Stimulated activated CD8-positive, alpha-beta memory T cell treated with anti-CD3 and anti-CD28 coated beads, Interleukin-7, amount 100 ng/mL, for 1 hour (primary cell): ENCODE data around the gene LNPK.
"Not testable (repeated sequence)": the region's sequence is repeated elsewhere in the genome, so short reads cannot be mapped to it uniquely, and the experiment has no call there.

Experiments used
- DNase-seq, 2 donors: peaks; one replicate each; pipeline ENCODE4 v3.0.0-alpha.2; 2020; ENCODE audit warnings: low read depth in 2 of 2

The LNPK gene

GRCh38 chr2:175903384-175903936 is 98.6 kb downstream of the LNPK start:
- no peak for DNase-seq

DNA sequence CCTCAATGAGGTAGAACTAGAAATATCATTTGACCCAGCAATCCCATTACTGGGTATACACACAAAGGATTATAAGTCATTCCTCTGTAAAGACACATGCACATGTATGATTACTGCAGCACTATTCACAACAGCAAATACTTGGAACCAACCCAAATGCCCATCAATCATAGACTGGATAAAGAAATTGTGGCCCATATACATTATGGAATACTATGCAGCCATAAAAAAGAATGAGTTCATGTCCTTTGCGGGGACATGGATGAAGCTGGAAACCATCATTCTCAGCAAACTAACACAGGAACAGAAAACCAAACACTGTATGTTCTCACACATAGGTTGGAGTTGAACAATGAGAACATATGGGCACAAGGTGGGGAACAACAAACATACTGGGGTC is 106.1 kb downstream of the LNPK start:
- DNase-seq, result not testable (repeated sequence)

DNA sequence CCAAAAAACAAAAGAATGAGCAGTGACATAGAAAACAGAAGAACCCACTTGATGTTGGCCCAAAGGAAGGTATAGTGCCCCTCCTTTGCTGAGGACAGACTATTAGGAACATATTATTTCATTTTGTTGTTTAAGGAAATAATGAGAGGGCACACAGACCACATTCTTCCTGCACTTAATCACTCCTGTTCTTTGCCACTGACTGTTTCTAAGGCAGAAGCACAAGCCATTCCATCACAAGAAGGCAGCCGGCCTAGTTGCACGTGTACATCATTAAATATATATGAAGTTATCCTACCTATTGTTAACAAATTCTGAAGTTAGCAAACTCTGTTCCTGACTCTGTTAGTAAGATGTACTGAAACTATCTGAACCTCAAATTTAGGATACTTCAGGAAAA is 110.0 kb downstream of the LNPK start:
- DNase-seq, result no peak

DNA sequence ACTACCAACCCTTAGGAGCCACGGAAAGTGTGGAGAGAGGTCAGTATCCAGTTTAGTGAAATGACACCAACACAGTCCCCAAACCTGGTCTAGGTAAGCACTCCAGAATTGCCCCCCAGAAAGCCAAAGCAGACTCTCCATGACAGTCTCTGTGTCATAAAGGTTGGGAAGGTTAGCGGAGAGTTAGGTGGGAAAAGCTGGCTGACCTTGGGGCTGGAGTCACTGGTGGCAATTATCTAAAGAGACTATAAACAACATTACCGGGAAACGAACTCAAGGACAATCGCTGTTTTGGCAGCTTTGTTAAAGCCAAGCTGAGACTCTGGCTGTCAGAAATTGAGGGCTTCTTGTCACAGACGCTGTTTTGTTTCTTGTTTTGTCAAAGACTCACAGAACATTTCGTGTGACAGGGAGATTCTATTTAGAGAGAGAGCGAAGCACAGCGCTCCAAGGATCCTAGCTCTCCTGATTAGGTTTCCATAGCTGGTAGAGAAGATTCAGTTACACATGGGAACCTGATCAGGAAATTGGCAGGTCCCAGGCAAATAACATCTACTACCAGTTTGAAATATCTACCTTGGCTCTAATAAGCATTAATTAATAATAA is 111.3 kb downstream of the LNPK start:
- DNase-seq, result no peak

- no peak for DNase-seq
These were observed 112.3 kb downstream of the LNPK start for GRCh38 chr2:175889701-175890302.

DNA sequence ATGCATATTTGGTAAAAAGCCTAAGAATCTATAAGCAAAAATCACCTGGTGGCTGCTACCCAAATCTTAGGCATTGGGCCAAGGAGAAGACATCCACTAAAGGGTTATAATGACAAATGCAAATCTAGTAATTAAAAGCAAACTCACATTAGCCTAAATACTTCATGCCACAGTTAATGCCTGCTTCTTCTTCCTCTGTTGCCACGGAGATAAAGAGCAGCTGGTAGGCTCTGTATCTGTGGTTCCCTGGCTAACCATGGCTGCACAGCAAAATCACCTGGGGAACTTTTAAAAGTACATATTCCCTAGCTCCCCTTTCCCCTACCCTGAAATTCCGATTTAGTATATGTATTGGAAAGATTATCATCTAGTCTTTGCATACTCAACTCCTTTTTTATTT is 114.3 kb downstream of the LNPK start:
- DNase-seq, result no peak

DNA sequence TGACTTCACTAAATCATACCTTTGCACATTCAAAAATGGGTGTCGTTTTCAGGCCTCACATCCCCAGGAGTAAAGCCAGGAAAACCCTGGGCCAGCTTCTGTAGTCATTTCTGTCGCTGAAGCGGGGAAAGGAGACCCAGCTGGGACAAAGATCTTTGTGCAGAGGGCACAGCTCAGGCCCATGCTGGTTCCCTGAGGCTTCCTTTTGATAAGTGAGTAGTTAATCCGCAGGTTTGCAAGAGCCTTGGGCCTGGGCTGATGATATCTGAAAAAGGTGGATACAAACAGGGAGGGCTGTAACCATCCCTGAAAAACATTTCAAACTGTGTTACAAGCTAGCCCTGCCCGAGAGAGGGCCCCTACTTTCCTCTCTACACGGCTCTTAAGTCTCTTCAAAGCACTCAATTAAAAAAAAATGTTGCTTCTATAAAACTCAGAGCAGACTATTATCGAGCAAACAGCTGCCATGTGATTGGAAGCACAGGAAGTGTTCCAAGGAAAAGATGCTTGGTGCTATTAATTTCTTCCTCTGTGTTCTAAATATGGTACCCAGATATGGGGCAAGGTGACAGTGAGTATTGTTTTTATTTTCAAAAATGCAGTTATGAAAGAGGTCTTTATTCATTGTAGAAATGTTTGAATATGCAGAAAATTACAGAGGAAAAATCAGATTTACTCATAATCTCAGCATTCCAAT is 117.2 kb downstream of the LNPK start:
- DNase-seq, result no peak

DNA sequence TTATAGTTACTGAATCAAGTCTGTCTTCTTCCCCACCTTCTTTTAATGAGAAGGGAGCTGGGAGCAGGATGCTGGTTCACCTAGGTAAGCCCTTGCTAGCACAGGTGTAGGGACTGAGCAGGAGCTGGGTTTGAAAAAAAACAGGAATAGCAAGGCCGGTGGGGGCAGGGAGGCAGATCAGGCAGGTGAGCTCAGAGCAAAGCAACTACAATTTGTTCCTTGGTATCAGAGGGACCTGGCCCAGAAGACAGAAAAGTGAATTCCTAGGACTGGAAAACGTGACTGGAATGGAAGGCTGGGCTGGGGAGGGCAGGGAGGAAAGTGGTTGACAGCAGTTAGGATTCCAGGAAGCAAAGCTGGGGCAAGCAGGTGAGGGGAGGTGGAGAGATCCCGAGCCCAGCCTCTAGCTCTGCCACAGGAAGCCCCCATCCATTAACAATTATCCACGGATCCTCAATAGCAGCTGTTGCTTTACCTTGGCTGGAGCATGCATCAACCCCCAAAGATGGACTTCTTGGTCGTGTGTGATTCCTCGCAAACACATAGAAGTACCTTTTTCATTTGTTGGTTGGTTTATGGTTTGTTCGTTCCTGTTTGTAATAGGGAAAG is 118.4 kb downstream of the LNPK start:
- no peak for DNase-seq

DNA sequence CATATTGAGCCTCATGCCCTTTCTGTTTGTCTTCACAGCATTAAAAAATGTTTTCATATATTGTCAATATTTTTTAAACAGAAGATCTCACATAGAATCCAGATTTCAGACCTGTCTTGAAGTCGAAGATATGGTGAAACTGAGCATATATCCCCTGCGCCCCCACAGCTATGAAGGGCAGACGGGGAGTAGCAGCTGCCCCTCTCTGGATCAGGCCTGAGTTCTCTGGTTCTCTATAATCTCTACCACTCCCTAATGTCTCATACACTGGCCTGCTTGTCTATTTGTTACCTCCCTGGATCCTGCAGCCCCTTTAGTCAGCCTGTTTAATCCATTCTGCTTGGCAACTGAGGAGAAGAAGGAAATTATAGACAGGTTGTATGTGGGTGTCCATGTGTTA is 122.4 kb downstream of the LNPK start:
- no peak for DNase-seq

GRCh38 chr2:175877845-175878544 is 124.1 kb downstream of the LNPK start:
- DNase-seq, result no peak

GRCh38 chr2:175874291-175874690 is 127.8 kb downstream of the LNPK start:
- no peak for DNase-seq
